OCI-LY3 (cell line): ENCODE results near the gene GZMM.

ENCODE experiments used
- EZH2phosphoT487 ChIP-seq: fragments of 200-600 bp; shearing (Covaris generic); IDR thresholded peaks from 2 replicates; pipeline ENCODE4 v1.6.1; 2018; ENCODE audit warnings: antibody characterized with exemption, mixed run types, low read depth
- TF ChIP-seq, protein P1 (sequence below): fragments of 200-600, 300-600 bp; sonication (generic); IDR thresholded peaks from 2 replicates; pipeline ENCODE4 v1.5.1; 2014; ENCODE audit warnings: antibody characterized with exemption, low read length, low read depth

DNA sequence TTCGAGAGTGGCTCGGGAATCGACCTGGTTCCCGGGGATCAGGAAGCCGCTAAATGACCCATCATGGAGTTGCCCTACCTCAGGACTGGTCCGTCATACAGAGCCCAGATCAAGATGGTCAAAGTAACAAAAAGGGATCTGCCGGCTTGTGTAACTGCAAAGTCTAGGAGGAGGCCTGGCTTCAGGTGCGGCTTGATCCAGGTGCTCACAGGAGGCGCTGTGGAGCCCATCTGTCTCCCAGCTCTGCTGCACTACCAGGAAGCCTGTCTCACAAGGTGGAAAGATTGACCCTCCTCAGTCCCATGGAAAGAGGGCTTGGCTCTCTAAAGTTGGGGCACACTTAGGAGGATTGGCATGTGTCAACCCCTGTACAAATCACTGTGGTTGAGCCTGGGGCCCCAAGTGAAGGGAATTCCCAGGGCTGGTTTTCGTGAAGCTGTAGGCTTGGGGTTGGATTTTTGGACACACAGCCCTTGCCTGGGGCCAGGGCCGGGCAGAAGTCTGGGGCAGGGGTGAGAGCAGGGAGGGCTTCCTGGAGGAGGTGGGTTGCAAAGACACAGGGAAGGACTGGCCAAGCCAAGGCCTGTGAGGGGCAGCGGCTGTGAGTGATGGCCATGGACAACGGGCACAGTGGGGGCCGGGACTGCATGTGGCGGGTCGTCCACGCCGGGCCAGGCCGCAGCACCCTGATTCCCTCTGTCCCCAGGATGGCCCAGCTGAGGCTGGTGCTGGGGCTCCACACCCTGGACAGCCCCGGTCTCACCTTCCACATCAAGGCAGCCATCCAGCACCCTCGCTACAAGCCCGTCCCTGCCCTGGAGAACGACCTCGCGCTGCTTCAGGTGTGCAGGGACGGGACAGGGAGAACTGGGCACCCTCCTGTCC is 4.2 kb downstream of the GZMM start:
- TF ChIP-seq, protein P1, sequence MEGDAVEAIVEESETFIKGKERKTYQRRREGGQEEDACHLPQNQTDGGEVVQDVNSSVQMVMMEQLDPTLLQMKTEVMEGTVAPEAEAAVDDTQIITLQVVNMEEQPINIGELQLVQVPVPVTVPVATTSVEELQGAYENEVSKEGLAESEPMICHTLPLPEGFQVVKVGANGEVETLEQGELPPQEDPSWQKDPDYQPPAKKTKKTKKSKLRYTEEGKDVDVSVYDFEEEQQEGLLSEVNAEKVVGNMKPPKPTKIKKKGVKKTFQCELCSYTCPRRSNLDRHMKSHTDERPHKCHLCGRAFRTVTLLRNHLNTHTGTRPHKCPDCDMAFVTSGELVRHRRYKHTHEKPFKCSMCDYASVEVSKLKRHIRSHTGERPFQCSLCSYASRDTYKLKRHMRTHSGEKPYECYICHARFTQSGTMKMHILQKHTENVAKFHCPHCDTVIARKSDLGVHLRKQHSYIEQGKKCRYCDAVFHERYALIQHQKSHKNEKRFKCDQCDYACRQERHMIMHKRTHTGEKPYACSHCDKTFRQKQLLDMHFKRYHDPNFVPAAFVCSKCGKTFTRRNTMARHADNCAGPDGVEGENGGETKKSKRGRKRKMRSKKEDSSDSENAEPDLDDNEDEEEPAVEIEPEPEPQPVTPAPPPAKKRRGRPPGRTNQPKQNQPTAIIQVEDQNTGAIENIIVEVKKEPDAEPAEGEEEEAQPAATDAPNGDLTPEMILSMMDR, result no peak
- TF ChIP-seq EZH2phosphoT487, result no peak
